Inferior parietal cortex (tissue), 1 donor: ENCODE results near the gene LMF1.

ENCODE experiments used
- DNase-seq: peaks from one replicate; pipeline ENCODE4 v3.0.0-alpha.2; 2016; ENCODE audit errors: extremely low spot score

Gene LMF1

GRCh38 chr16:813204-813915, 157.4 kb downstream of the LMF1 start:
- DNase-seq = peak; percentile 52

GRCh38 chr16:808085-808386, 162.7 kb downstream of the LMF1 start:
- no peak for DNase-seq

- DNase-seq = peak; percentile 92
Observed at GRCh38 chr16:807347-808084, 163.3 kb downstream of the LMF1 start.

DNA sequence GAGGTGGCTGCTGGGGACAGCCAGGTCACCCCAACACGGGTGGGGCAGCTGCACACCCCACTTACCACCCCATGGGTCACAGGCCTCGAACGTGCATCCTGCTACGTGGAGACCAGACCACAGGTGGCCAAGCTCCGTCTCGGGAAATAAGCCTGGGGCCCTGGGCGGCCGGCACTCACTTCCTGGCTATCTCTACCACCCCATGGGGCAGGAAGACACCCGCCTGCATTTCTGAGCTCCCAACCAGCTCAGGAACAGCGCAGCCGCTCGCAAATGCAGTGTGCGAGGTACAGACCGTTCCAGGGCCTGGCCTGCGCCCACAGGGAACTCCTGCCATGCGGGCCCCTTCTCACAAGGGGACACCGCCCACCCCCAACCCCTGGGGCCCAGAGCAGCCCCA, 165.3 kb downstream of the LMF1 start:
- no peak for DNase-seq

- DNase-seq = no peak
Observed at GRCh38 chr16:804193-805048, 166.4 kb downstream of the LMF1 start.

GRCh38 chr16:803754-804080, 167.1 kb downstream of the LMF1 start:
- no peak for DNase-seq
